ENCODE measurements around the gene CDK14.
"Not testable (repeated sequence)": the region's sequence is repeated elsewhere in the genome, so short reads cannot be mapped to it uniquely, and the experiment has no call there.

The CDK14 gene

GRCh38 chr7:90763108-90763507 lies 167.0 kb downstream of the CDK14 start:
- no peak for DNase-seq

GRCh38 chr7:90764848-90765570 lies 168.9 kb downstream of the CDK14 start:
- DNase-seq: no peak

DNA sequence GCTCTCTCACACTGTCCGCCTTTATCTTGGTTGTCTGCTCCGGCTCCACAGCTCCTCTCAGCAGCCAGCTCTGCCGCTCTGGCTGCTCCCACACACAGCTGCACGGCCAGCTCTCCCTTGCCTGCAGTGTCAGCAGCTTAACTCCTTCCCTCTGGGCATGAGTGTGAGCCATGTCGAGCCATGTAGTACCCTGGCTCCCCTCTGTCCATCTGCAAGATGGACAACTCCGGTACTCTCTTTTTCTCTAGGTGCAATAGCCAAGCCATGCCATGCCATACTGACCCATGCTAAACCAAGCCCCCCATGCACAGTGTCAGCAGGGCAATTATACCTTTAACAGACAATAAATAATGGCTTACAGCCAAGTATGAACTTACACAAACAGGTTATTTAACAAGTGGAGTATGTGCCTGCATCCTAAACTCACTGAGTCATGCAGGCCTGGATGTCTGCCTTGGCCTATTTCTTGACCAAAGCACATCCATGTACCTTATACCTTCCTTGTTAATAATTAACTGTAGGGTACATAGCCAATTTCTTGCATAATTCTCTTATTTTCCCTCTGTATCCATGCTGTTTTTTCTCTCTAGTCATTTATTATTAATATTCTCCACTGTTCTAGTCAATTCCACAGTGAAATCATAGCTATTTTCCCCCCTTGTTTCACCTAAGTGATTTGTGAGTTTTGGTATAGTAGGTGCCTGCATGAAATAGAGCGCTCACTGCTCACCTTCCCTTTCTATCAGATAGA lies 170.9 kb downstream of the CDK14 start:
- DNase-seq: no peak

DNA sequence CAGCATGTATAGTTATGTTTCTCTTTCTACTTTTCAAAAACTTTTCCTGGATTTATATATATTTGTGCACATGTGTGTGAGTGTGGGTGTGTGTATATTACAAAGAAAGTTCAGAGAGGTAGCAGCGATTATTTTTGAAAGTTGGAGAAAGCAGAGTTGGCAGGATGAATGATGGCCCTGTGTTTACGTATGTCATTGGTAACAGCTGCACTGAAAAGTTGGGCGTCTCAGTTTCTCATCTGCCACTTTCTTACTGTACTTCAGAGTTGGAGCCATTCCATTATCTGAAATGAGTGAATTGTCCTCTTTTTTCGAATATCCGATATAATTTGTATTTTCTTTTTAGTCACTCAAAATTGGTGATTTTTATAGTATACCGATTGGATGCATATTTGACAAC lies 172.2 kb downstream of the CDK14 start:
- DNase-seq: no peak

- DNase-seq: no peak
Observed at GRCh38 chr7:90769036-90769435, 172.9 kb downstream of the CDK14 start.

GRCh38 chr7:90769566-90769965 lies 173.4 kb downstream of the CDK14 start:
- DNase-seq: not testable (repeated sequence)

DNA sequence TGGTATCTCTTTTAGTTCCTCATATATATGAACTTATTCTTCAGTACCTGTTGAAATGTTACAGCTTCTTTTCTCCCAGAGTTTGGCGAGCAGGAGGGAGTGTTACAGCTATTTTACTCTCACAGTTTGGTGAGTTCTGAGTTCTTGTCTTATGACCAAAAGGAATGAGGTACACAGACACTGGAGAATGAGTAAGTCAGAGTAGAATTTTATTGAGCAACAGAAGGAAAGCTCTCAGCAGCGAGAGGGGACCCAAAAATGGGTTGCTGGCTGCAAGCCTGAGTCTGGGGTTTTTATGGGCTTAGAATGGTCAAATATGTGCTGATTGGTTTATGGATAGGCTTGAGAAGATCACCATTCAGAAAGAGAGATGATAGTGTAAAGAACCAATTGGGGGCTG lies 175.2 kb downstream of the CDK14 start:
- no peak for DNase-seq

DNA sequence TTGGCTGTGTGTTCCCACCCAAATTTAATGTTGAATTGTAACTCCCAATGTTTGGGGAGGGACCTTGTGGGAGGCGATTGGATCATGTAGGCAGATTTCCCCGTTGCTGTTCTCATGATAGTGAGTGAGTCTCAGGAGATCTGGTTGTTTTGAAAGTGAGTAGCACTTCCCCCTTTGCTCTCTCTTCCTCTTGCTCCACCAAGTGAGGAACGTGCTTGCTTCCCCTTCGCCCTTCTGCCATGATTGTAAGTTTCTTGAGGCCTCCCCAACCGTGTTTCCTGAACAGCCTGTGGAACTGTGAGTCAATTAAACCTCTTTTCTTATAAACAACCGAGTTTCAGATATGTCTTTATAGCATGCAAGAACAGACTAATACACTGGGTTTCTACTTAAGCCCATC lies 176.3 kb downstream of the CDK14 start:
- DNase-seq: no peak

- DNase-seq: no peak
Observed at GRCh38 chr7:90773269-90773668, 177.1 kb downstream of the CDK14 start.

DNA sequence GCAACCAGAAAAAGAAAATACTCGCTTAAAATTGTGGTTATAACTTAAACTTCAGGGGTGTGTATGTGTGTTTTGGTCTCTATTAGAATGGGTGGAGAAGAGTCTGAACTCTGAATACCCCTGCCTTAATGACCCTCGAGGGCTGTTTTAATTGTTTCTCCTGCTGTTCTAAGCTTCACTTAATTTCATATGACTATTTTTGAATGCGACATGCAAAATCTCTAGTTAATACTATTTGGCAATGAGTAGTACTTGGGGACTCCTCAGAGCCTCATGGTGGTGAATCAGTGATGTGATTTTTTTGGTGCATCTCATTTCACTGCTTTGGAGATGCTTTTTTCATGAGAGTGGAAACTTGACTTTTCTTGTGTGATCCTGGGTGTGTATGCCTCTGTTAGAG lies 178.6 kb downstream of the CDK14 start:
- no peak for DNase-seq

- no peak for DNase-seq
Observed at GRCh38 chr7:90775383-90775965, 179.4 kb downstream of the CDK14 start.

GRCh38 chr7:90777041-90777440 lies 180.9 kb downstream of the CDK14 start:
- DNase-seq: no peak

DNA sequence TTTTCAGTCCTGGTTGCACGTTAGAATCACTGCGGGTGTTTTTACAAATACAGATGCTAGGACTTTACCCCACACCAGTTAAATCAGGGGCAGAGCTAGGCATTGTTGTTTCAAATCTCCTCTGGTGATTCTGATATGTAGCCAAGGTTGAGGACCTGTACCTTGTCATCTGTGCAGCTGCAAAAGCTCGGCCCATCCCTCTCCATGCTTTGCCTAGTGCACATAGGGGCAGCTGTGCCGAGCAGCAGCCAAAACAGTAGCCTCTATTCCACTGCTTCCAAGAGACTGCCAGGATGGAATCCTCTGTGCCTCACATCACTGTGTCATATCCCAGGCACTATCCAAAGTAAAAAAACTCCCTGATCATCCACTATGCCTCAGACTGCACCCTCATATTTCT lies 181.3 kb downstream of the CDK14 start:
- DNase-seq: no peak

- DNase-seq: no peak
Observed at GRCh38 chr7:90777886-90778285, 181.8 kb downstream of the CDK14 start.

GRCh38 chr7:90788052-90788451 lies 191.9 kb downstream of the CDK14 start:
- DNase-seq: no peak

- no peak for DNase-seq
Observed at GRCh38 chr7:90789736-90790306, 193.7 kb downstream of the CDK14 start.

- no peak for DNase-seq
Observed at GRCh38 chr7:90791596-90791995, 195.5 kb downstream of the CDK14 start.

- DNase-seq: no peak
Observed at GRCh38 chr7:90792301-90792700, 196.2 kb downstream of the CDK14 start.

GRCh38 chr7:90794234-90794633 lies 198.1 kb downstream of the CDK14 start:
- DNase-seq: not testable (repeated sequence)

- no peak for DNase-seq
Observed at GRCh38 chr7:90797596-90797995, 201.5 kb downstream of the CDK14 start.

DNA sequence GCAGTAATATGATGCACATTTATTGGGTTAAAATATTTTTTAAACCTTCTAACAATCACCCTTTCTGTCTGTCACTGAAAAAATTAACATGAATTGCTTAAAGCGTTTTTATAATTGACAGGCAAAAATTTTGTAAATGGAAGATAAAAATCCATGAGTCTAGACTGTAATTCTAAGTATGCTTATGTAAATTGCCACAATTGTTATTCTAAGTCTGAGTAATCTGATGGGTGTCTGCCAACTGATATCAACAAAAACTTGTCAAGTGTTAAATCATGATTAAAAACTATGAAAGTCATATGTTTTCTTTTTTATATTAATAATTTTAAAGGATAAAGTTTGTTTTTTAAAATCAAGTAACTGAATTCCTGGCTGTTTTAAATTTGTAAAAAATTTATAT lies 208.2 kb downstream of the CDK14 start:
- no peak for DNase-seq

- DNase-seq: not testable (repeated sequence)
Observed at GRCh38 chr7:90815552-90815951, 219.4 kb downstream of the CDK14 start.

DNA sequence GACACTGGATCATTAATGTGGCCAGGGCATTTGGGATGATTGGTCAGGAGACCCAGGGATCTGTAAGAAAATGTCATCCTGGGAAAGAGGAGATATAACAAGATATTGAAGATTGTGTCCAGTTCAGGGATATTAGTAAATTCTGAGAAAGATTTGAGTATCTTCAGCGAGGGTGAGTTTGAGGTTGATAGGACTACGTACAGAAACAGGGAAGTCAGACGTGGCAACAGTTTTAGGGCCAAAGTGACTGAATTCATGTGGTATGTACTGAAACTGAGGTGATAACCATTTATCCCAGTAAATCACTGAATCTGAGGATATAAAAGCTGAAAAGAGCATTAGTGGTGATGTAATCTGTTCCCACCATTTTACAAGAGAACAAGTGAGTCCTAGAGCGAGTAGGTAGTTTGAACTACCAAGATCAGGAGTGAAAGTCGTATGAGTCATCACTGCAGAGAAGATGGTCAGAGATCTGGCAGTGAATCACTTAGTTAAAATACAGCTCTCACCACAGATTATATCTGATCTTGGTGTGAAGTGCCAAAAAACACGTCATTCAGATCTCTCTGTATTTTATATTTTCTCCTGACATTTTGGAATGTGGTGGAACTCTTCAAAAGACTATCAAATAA lies 220.5 kb downstream of the CDK14 start:
- DNase-seq: no peak
